IMR-90 (cell line): ENCODE data around the gene ATP6AP1. TPM values are rescaled to one million over a fixed set of nuclear protein-coding genes. Genes with fewer than 3 reads are reported as not detected.

Source experiments
- ATAC-seq: fragments of 200-7000 bp; cut with Tn5 transposase; 2 replicates; pipeline ENCODE4 v1.9.1; 2020; ENCODE audit warnings: low read depth, mild to moderate bottlenecking, moderate library complexity
- BruUV-seq: library from RNA; stranded (reverse); fragments of 400-500 nt; replicated peaks from 2 replicates; lab custom pipeline; 2021; lab: Mats Ljungman, UMichigan
- CTCF ChIA-PET: fragments of 300-600 bp; formaldehyde crosslinking; extraction: SDS; loops from one replicate; lab custom pipeline; 2021; ENCODE audit warnings: antibody characterized with exemption; lab: Yijun Ruan, JAX
- POLR2A ChIA-PET: fragments of 300-600 bp; sonication (Branson Sonifier 250); formaldehyde crosslinking; loops from one replicate; lab custom pipeline; 2022; ENCODE audit warnings: antibody characterized with exemption; ENCODE audit not compliant: unreplicated experiment; lab: Charles Lee
- DNase-seq: peaks from one replicate; pipeline ENCODE4 v3.0.0; 2013
- H2AFZ ChIP-seq: replicated peaks from 2 replicates; pipeline ENCODE3; 2013; ENCODE audit warnings: low read length, mild to moderate bottlenecking; ENCODE audit not compliant: poor library complexity
- H2AK5ac ChIP-seq: 2 replicates; pipeline ENCODE4 v1.6.1; 2013; ENCODE audit warnings: low read depth, low read length, inconsistent platforms
- H2AK9ac ChIP-seq: replicated peaks from 2 replicates; pipeline ENCODE3; 2013; ENCODE audit warnings: mild to moderate bottlenecking, low read depth, low read length, moderate library complexity; ENCODE audit not compliant: poor library complexity
- H2BK120ac ChIP-seq: 2 replicates; pipeline ENCODE4 v1.6.1; 2013; ENCODE audit warnings: low read depth, low read length, inconsistent platforms
- H2BK15ac ChIP-seq: 3 replicates; pipeline ENCODE4 v1.6.1; 2013; ENCODE audit warnings: low read depth, low read length, inconsistent platforms
- H2BK20ac ChIP-seq: 2 replicates; pipeline ENCODE4 v1.6.1; 2013; ENCODE audit warnings: low read depth, mild to moderate bottlenecking, inconsistent platforms, low read length, moderate library complexity
- H2BK5ac ChIP-seq: 2 replicates; pipeline ENCODE4 v1.6.1; 2013; ENCODE audit warnings: mild to moderate bottlenecking, low read depth, low read length, inconsistent platforms; ENCODE audit not compliant: poor library complexity, severe bottlenecking
- H3K14ac ChIP-seq: replicated peaks from 2 replicates; pipeline ENCODE4 v1.6.1; 2013; ENCODE audit warnings: low read depth, low read length, inconsistent platforms
- H3K18ac ChIP-seq: 2 replicates; pipeline ENCODE4 v1.6.1; 2013; ENCODE audit warnings: low read depth, low read length, control low read depth
- H3K23ac ChIP-seq: 2 replicates; pipeline ENCODE4 v1.6.1; 2013; ENCODE audit warnings: low read depth, low read length, inconsistent platforms
- H3K27ac ChIP-seq: 2 replicates; pipeline ENCODE4 v1.5.1; 2013; ENCODE audit warnings: mild to moderate bottlenecking, control low read depth, low read length; ENCODE audit not compliant: insufficient read depth
- H3K27me3 ChIP-seq: 2 replicates; pipeline ENCODE4 v1.6.1; 2013; ENCODE audit warnings: low read length; ENCODE audit not compliant: control insufficient read depth, insufficient read depth
- H3K36me3 ChIP-seq: 2 replicates; pipeline ENCODE4 v1.6.1; 2013; ENCODE audit warnings: low read length, mixed read lengths; ENCODE audit not compliant: control insufficient read depth, insufficient read depth
- H3K4ac ChIP-seq: 2 replicates; pipeline ENCODE4 v1.6.1; 2013; ENCODE audit warnings: low read depth, low read length, inconsistent platforms
- H3K4me1 ChIP-seq: 2 replicates; pipeline ENCODE4 v1.6.1; 2013; ENCODE audit warnings: low read length, mixed read lengths; ENCODE audit not compliant: control insufficient read depth, insufficient read depth
- H3K4me2 ChIP-seq: 2 replicates; pipeline ENCODE4 v1.6.1; 2013; ENCODE audit warnings: low read depth, mild to moderate bottlenecking, control low read depth, low read length, moderate library complexity
- H3K4me3 ChIP-seq: 2 replicates; pipeline ENCODE4 v1.5.1; 2013; ENCODE audit warnings: low read depth, mild to moderate bottlenecking, control low read depth, low read length, moderate library complexity; ENCODE audit not compliant: insufficient read depth
- H3K56ac ChIP-seq: 2 replicates; pipeline ENCODE4 v1.6.1; 2013; ENCODE audit warnings: low read length, inconsistent platforms; ENCODE audit not compliant: insufficient read depth; ENCODE audit errors: extremely low read depth
- H3K79me1 ChIP-seq, 2 experiments: 2 replicates each; pipeline ENCODE4 v1.6.1; 2013; ENCODE audit warnings: low read length in 2 of 2, inconsistent platforms in 1 of 2, low read depth in 1 of 2
- H3K9ac ChIP-seq: 2 replicates; pipeline ENCODE4 v1.6.1; 2013; ENCODE audit warnings: low read depth, low read length, control low read depth
- H3K9me1 ChIP-seq: 2 replicates; pipeline ENCODE4 v1.6.1; 2013; ENCODE audit warnings: low read length, inconsistent platforms; ENCODE audit not compliant: insufficient read depth
- H3K9me3 ChIP-seq: 2 replicates; pipeline ENCODE4 v1.6.1; 2013; ENCODE audit warnings: low read length; ENCODE audit not compliant: control insufficient read depth, insufficient read depth
- H4K20me1 ChIP-seq: 2 replicates; pipeline ENCODE4 v1.6.1; 2013; ENCODE audit warnings: low read length, inconsistent platforms; ENCODE audit not compliant: insufficient read depth
- H4K5ac ChIP-seq: 2 replicates; pipeline ENCODE4 v1.6.1; 2013; ENCODE audit warnings: mild to moderate bottlenecking, low read depth, low read length, control low read depth
- H4K8ac ChIP-seq, 2 experiments: 2 replicates each; pipeline ENCODE4 v1.6.1; 2013; ENCODE audit warnings: low read depth in 2 of 2, low read length in 2 of 2, control low read depth in 1 of 2, inconsistent platforms in 1 of 2
- H4K91ac ChIP-seq: 2 replicates; pipeline ENCODE4 v1.6.1; 2013; ENCODE audit warnings: low read depth, low read length, inconsistent platforms; ENCODE audit not compliant: insufficient read depth
- BHLHE40 ChIP-seq: fragments of 150-350 bp; IDR thresholded peaks from 2 replicates; pipeline ENCODE4 v1.6.1; 2016; ENCODE audit warnings: mild to moderate bottlenecking, low read depth, low read length
- CEBPB ChIP-seq: IDR thresholded peaks from 2 replicates; pipeline ENCODE4 v1.6.1; 2012; ENCODE audit warnings: low read depth, low read length, improper control_type of control experiment
- CHD1 ChIP-seq: IDR thresholded peaks from 2 replicates; pipeline ENCODE4 v1.6.1; 2012; ENCODE audit warnings: low read depth, low read length, improper control_type of control experiment
- CTCF ChIP-seq: conservative IDR thresholded peaks from 2 replicates; pipeline ENCODE4 v1.5.1; 2012; ENCODE audit warnings: mild to moderate bottlenecking, low read depth, low read length, improper control_type of control experiment
- ELK1 ChIP-seq: fragments of 150-350 bp; IDR thresholded peaks from 2 replicates; pipeline ENCODE4 v1.6.1; 2016; ENCODE audit warnings: low read depth, mild to moderate bottlenecking, low read length, moderate library complexity, borderline replicate concordance
- MAZ ChIP-seq: IDR thresholded peaks from 2 replicates; pipeline ENCODE4 v1.6.1; 2012; ENCODE audit warnings: low read depth, mild to moderate bottlenecking, low read length, improper control_type of control experiment, moderate library complexity, borderline replicate concordance
- NFE2L2 ChIP-seq: fragments of 150-350 bp; IDR thresholded peaks from 2 replicates; pipeline ENCODE4 v1.6.1; 2016; ENCODE audit warnings: low read depth, mild to moderate bottlenecking, low read length
- SMC3 ChIP-seq: fragments of 150-350 bp; IDR thresholded peaks from 2 replicates; pipeline ENCODE4 v1.6.1; 2016; ENCODE audit warnings: low read depth, mild to moderate bottlenecking, antibody characterized with exemption, low read length, moderate library complexity
- USF2 ChIP-seq: fragments of 150-350 bp; IDR thresholded peaks from 2 replicates; pipeline ENCODE4 v1.6.1; 2017; ENCODE audit warnings: mild to moderate bottlenecking, antibody characterized with exemption, low read length, low read depth
- WGBS, 2 experiments: methylation state at CpG; one replicate each; pipeline versions ENCODE4 v1.1.5 to v1.1.7; 2013; ENCODE audit warnings: missing lambda C conversion rate in 2 of 2; ENCODE audit not compliant: insufficient read length in 1 of 2; ENCODE audit errors: extremely low coverage in 2 of 2; 5-methylcytosine and 5-hydroxymethylcytosine counted together
- dilution Hi-C: fragments of 300-500 bp; cut with HindIII; formaldehyde crosslinking; loops from one replicate; pipeline ENCODE4 v1.14.3; 2018; ENCODE audit warnings: low sequenced_read_pairs; ENCODE audit not compliant: unreplicated experiment
- in situ Hi-C: fragments of 300-500 bp; cut with MboI; formaldehyde crosslinking; loops from 3 replicates; pipeline ENCODE4 v1.14.3; 2019; ENCODE audit warnings: low sequenced_read_pairs, inconsistent platforms, mixed read lengths
- intact Hi-C: fragments of 100-400 bp; cut with micrococcal nuclease; formaldehyde crosslinking; loops from 2 replicates; pipeline ENCODE4 v1.10.0; 2022
- polyA plus RNA-seq, 3 experiments: library from polyadenylated mRNA; depleted of rRNA; stranded (reverse); fragments of >200 nt; gene quantifications; 2 replicates each; pipeline ENCODE4 v1.2.3, GENCODE V29; 2012; ENCODE audit warnings: low replicate concordance in 1 of 3
- total RNA-seq: library from RNA; depleted of rRNA; stranded (reverse); fragments of >200 nt; gene quantifications from 2 replicates; pipeline ENCODE4 v1.2.3, GENCODE V29; 2012

Gene ATP6AP1
- total and polyA plus RNA-seq, 2 of the 4 experiments (the other 2 are of a cell fraction) = 13.8 to 96.7 TPM

GRCh38 chrX:154430916-154431315, 2.4 kb downstream of the ATP6AP1 start:
- H3K9ac ChIP-seq = no peak overlapping the region
- no peak for ATAC-seq
- no peak overlapping the region for H2AFZ ChIP-seq
- no peaks in the 10 kb centered on the region for H3K9me3 ChIP-seq
- no TSS peak for BruUV-seq
- intact Hi-C loops (no loop called here), dilution Hi-C loops (no loop called here), in situ Hi-C loops (no loop called here)
- no peak overlapping the region for H3K14ac ChIP-seq
- no peak overlapping the region for H2BK5ac ChIP-seq
- CTCF ChIA-PET = no interaction called here
- POLR2A ChIA-PET = no interaction called here
- H3K18ac ChIP-seq = no peak overlapping the region
- H2BK15ac ChIP-seq = no peak overlapping the region
- no peaks in the 10 kb centered on the region for H3K27me3 ChIP-seq
- H3K36me3 ChIP-seq = peaks cover 31% of the 10 kb centered on the region
- no peak overlapping the region for H2AK5ac ChIP-seq
- no peak overlapping the region for H3K4me2 ChIP-seq
- H4K8ac ChIP-seq = no peak overlapping the region
- H4K5ac ChIP-seq = no peak overlapping the region
- H3K23ac ChIP-seq = no peak overlapping the region
- H3K4me1 ChIP-seq = peaks cover 2% of the 10 kb centered on the region; the same call in 1 of the 2 replicates
- H2BK20ac ChIP-seq = no peak overlapping the region
- no peak overlapping the region for H2BK120ac ChIP-seq
- H3K79me1 ChIP-seq = peaks cover 7 to 25% of the 10 kb centered on the region in 2 experiments
- WGBS, 2 experiments = 100% methylated on average over 1 of the region's 7 CpGs; no CpG with 5 or more reads in 1 of the 2 experiments
- no peak for DNase-seq
- peaks cover 7% of the 10 kb centered on the region for H4K20me1 ChIP-seq
- peaks cover 3% of the 10 kb centered on the region; the same call in 1 of the 2 replicates for H3K9me1 ChIP-seq
- no peak overlapping the region for H3K27ac ChIP-seq
- TF ChIP-seq CTCF = no peak
- no peak for TF ChIP-seq CHD1
- no peak for TF ChIP-seq CEBPB
- no peak for TF ChIP-seq SMC3
- TF ChIP-seq ELK1 = no peak
- no peak for TF ChIP-seq USF2
- no peak for TF ChIP-seq NFE2L2
- TF ChIP-seq MAZ = no peak
- TF ChIP-seq BHLHE40 = no peak
- H3K4ac ChIP-seq = no peak overlapping the region
- H3K56ac ChIP-seq = no peak overlapping the region
- no peak overlapping the region for H2AK9ac ChIP-seq
- no peak overlapping the region for H3K4me3 ChIP-seq
- H4K91ac ChIP-seq = no peak overlapping the region
